Measurements from ENCODE around the gene ATP4B. TPM values are rescaled to one million over a fixed set of nuclear protein-coding genes. Genes with fewer than 3 reads are reported as not detected.

ATP4B gene
- polyA plus RNA-seq, 1 donor (not counting 4 experiments of a cell fraction or from before 2014, with no cell fraction given): not detected

DNA sequence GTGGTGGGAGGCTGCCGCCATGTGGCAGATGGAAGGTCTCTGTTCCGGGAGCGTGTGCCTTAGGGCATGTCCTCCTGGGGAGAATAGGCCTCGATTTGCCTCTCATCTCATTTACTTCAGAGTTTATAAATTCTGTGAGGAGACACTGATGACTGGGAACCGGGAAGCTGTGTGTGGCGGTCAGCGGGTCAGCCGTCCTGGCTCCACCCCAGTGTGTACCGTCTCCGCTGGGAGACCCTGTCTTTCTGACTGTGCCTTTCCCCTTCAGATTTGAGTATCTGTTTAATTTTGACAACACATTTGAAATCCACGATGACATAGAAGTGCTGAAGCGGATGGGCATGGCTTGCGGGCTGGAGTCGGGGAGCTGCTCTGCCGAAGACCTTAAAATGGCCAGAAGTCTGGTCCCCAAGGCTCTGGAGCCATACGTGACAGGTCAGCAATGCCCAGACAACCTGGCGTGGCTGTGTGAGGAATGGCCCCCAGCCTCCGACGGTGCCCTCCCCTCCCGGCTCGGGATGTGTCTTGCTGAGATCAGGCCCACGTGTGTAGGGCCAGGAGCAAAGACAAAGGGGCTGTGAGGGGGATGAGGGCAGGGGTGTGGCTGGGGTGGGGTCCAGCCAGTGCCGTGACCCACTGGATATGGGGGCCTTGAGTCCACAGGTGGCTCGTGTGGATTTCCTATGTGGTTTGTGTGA, 21.6 kb downstream of the ATP4B start:
- Histone ChIP-seq H2AFZ (ENCODE audit: control insufficient read depth, low read length) (no peak overlapping the region), H3K27me3 (ENCODE audit: control insufficient read depth, extremely low read depth, insufficient read depth, low read length) (no peaks in the 10 kb centered on the region), H3K4me2 (ENCODE audit: control insufficient read depth, extremely low read depth, insufficient read depth, low read depth, low read length) (no peak overlapping the region), H4K20me1 (ENCODE audit: control insufficient read depth, extremely low read depth, insufficient read depth, low read length) (no peaks in the 10 kb centered on the region), H3K4me1 (ENCODE audit: control insufficient read depth, extremely low read depth, insufficient read depth, low read length) (no peaks in the 10 kb centered on the region), H3K9me3 (ENCODE audit: control insufficient read depth, low read depth, low read length) (no peaks in the 10 kb centered on the region), H3K79me2 (ENCODE audit: control insufficient read depth, insufficient read depth, low read length) (peaks cover 5% of the 10 kb centered on the region), H3K9me1 (ENCODE audit: control insufficient read depth, extremely low read depth, insufficient read depth, low read length) (no peaks in the 10 kb centered on the region), H3K4me3 (ENCODE audit: control insufficient read depth in 2 of 3, extremely low read depth in 1 of 3, insufficient read depth in 2 of 3, low read depth in 1 of 3, low read length in 3 of 3) (no peak overlapping the region), H3K9ac (ENCODE audit: control insufficient read depth, extremely low read depth, insufficient read depth, low read length) (no peak overlapping the region), H3K27ac (ENCODE audit: control insufficient read depth, insufficient read depth, low read length) (no peak overlapping the region), H3K36me3 (ENCODE audit: control insufficient read depth in 2 of 2, extremely low read depth in 1 of 2, insufficient read depth in 2 of 2, low read length in 2 of 2) (peaks cover 55 to 73% of the 10 kb centered on the region in 2 experiments)
- no peak for DNase-seq (ENCODE audit: low read depth, low spot score)
- no peak for FAIRE-seq
- dilution Hi-C loops (cut with MboI; ENCODE audit: extremely low pct_ligation_motif_present, low sequenced_read_pairs): no loop called here
- TF ChIP-seq, protein P1, sequence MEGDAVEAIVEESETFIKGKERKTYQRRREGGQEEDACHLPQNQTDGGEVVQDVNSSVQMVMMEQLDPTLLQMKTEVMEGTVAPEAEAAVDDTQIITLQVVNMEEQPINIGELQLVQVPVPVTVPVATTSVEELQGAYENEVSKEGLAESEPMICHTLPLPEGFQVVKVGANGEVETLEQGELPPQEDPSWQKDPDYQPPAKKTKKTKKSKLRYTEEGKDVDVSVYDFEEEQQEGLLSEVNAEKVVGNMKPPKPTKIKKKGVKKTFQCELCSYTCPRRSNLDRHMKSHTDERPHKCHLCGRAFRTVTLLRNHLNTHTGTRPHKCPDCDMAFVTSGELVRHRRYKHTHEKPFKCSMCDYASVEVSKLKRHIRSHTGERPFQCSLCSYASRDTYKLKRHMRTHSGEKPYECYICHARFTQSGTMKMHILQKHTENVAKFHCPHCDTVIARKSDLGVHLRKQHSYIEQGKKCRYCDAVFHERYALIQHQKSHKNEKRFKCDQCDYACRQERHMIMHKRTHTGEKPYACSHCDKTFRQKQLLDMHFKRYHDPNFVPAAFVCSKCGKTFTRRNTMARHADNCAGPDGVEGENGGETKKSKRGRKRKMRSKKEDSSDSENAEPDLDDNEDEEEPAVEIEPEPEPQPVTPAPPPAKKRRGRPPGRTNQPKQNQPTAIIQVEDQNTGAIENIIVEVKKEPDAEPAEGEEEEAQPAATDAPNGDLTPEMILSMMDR (optimal IDR thresholded peaks at IDR 0.05 in 1 of 3, IDR thresholded peaks at IDR 0.05 in 1 of 3, conservative IDR thresholded peaks at IDR 0.05 in 1 of 3; ENCODE audit: extremely low read depth in 1 of 3, insufficient read depth in 2 of 3, low read length in 3 of 3): no peak
- TF ChIP-seq EZH2 (IDR thresholded peaks at IDR 0.05; ENCODE audit: low read length): no peak

DNA sequence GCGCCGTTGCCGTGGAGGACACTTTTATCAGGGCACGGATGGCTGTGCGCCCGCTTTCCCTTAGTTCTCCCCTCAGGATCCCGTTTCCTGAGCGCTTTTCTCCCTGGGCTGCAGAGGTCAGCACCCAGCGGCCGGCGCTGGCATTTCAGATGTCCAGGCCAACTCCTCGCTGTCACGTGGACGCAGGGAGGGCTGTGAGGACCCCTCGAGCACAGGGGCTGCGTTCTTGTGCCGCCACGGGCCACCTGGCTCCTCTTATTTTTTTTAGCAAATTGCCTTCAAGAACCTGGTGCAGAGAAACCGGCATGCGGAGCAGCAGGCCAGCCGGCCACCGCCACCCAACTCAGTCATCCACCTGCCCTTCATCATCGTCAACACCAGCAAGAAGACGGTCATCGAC, 22.3 kb downstream of the ATP4B start:
- no peak for TF ChIP-seq EZH2 (IDR thresholded peaks at IDR 0.05; ENCODE audit: low read length)
- TF ChIP-seq, protein P1 (optimal IDR thresholded peaks at IDR 0.05 in 1 of 3, IDR thresholded peaks at IDR 0.05 in 1 of 3, conservative IDR thresholded peaks at IDR 0.05 in 1 of 3; ENCODE audit: extremely low read depth in 1 of 3, insufficient read depth in 2 of 3, low read length in 3 of 3): no peak
- Histone ChIP-seq H4K20me1 (ENCODE audit: control insufficient read depth, extremely low read depth, insufficient read depth, low read length) (no peaks in the 10 kb centered on the region), H3K27ac (ENCODE audit: control insufficient read depth, insufficient read depth, low read length) (no peak overlapping the region), H3K4me2 (ENCODE audit: control insufficient read depth, extremely low read depth, insufficient read depth, low read depth, low read length) (no peak overlapping the region), H3K79me2 (ENCODE audit: control insufficient read depth, insufficient read depth, low read length) (peaks cover 11% of the 10 kb centered on the region), H3K36me3 (ENCODE audit: control insufficient read depth in 2 of 2, extremely low read depth in 1 of 2, insufficient read depth in 2 of 2, low read length in 2 of 2) (peaks cover 59 to 75% of the 10 kb centered on the region in 2 experiments), H3K9me3 (ENCODE audit: control insufficient read depth, low read depth, low read length) (no peaks in the 10 kb centered on the region), H3K9me1 (ENCODE audit: control insufficient read depth, extremely low read depth, insufficient read depth, low read length) (no peaks in the 10 kb centered on the region), H3K27me3 (ENCODE audit: control insufficient read depth, extremely low read depth, insufficient read depth, low read length) (no peaks in the 10 kb centered on the region), H3K9ac (ENCODE audit: control insufficient read depth, extremely low read depth, insufficient read depth, low read length) (no peak overlapping the region), H3K4me3 (ENCODE audit: control insufficient read depth in 2 of 3, extremely low read depth in 1 of 3, insufficient read depth in 2 of 3, low read depth in 1 of 3, low read length in 3 of 3) (no peak overlapping the region), H2AFZ (ENCODE audit: control insufficient read depth, low read length) (no peak overlapping the region), H3K4me1 (ENCODE audit: control insufficient read depth, extremely low read depth, insufficient read depth, low read length) (no peaks in the 10 kb centered on the region)
- no peak for DNase-seq (ENCODE audit: low read depth, low spot score)
- dilution Hi-C loops (cut with MboI; ENCODE audit: extremely low pct_ligation_motif_present, low sequenced_read_pairs): no loop called here
- no peak for FAIRE-seq

Data from keratinocyte (primary cell).